A549 treated with CpdA at 1 μM for 4 hours (cell line): ENCODE measurements around the gene SHISA4. TPM values are rescaled to one million over a fixed set of nuclear protein-coding genes. Genes with fewer than 3 reads are reported as not detected.

ENCODE experiments used
- total RNA-seq: library from RNA; stranded (reverse); fragments of 200-300 nt; extraction: Qiagen RNA extraction; gene quantifications from 5 replicates; pipeline ENCODE4 v1.2.3, GENCODE V29; 2022; ENCODE audit warnings: low read depth

Gene SHISA4
- 9.9 to 20.3 TPM (median 17.3 TPM) in 5 replicates for total RNA-seq

GRCh38 chr1:201888282-201889089, at the start of gene SHISA4:
Gene SHISA4 (plus strand): TSS chr1:201888898. CDS start chr1:201888995, 97 bp downstream.

Other genes with a start within 250 kb of the SHISA4 start
- gene IPO9, start 59.7 kb upstream of the SHISA4 start, total RNA-seq, result 22.3 to 43.2 TPM (median 41.1 TPM) in 5 replicates
- gene LMOD1, start 57.6 kb downstream of the SHISA4 start, total RNA-seq, result not detected in 5 replicates
- 91.0 to 150 TPM (median 102 TPM) in 5 replicates for gene TIMM17A, start 66.6 kb downstream of the SHISA4 start, total RNA-seq
- 82.5 to 93.7 TPM (median 89.1 TPM) in 5 replicates for gene RNPEP, start 93.8 kb downstream of the SHISA4 start, total RNA-seq
- gene ELF3, start 121.7 kb downstream of the SHISA4 start, total RNA-seq, result 234 to 285 TPM (median 265 TPM) in 5 replicates
- gene GPR37L1, start 234.0 kb downstream of the SHISA4 start, total RNA-seq, result 0.13 to 0.20 TPM (median 0.17 TPM) in 5 replicates